HepG2 (cell line): ENCODE data around the gene LILRB4. TPM values are rescaled to one million over a fixed set of nuclear protein-coding genes. Genes with fewer than 3 reads are reported as not detected.

Experiments
- ATAC-seq: fragments of 200-7000 bp; cut with Tn5 transposase; 3 replicates; pipeline ENCODE4 v1.9.1; 2020; ENCODE audit warnings: mild to moderate bottlenecking, moderate library complexity
- BruUV-seq: library from RNA; stranded (reverse); fragments of 400-500 nt; replicated peaks from 2 replicates; lab custom pipeline; 2021; lab: Mats Ljungman, UMichigan
- CTCF ChIA-PET: fragments of 300-600 bp; formaldehyde crosslinking; extraction: SDS; loops from one replicate; lab custom pipeline; 2021; ENCODE audit warnings: low total read pairs, inconsistent platforms, low intra/inter-chr PET ratio; lab: Yijun Ruan, JAX
- POLR2A ChIA-PET: fragments of 350-600 bp; sonication (Branson Sonifier 250); formaldehyde crosslinking; loops from one replicate; lab custom pipeline; 2020; ENCODE audit warnings: antibody characterized with exemption, inconsistent platforms; lab: Yijun Ruan, JAX
- DNase-seq: peaks from one replicate; pipeline ENCODE4 v3.0.0-alpha.2; 2015; ENCODE audit warnings: low spot score
- FAIRE-seq: peaks from 3 replicates; lab custom pipeline; 2011; peaks lifted over from hg19 to GRCh38; lab: Jason Lieb, UNC
- H2AFZ ChIP-seq: one replicate; pipeline ENCODE4 v1.6.1; 2011; ENCODE audit warnings: low read length, inconsistent platforms
- H3K27ac ChIP-seq: fragments of 300-600 bp; 3 replicates; pipeline ENCODE4 v1.8.0; 2011; ENCODE audit warnings: mixed run types, mild to moderate bottlenecking, mixed read lengths, low read length, inconsistent platforms; ENCODE audit not compliant: insufficient read depth; ENCODE audit errors: extremely low read length
- H3K27me3 ChIP-seq, 2 experiments: fragments of 200-600 bp in 1 of 2; 2 replicates in 1 of 2; 3 replicates in 1 of 2; pipeline versions ENCODE4 v1.6.0 to v1.8.0; 2011; ENCODE audit warnings: low read length in 2 of 2, mild to moderate bottlenecking in 2 of 2, moderate library complexity in 2 of 2, inconsistent platforms in 1 of 2; ENCODE audit not compliant: insufficient read depth in 2 of 2, control insufficient read depth in 1 of 2
- H3K36me3 ChIP-seq, 2 experiments: fragments of 200-600 bp in 1 of 2; replicated peaks in 1 of 2; 2 replicates in 1 of 2; 3 replicates in 1 of 2; pipeline versions ENCODE4 v1.5.1 to v1.8.0; 2011; ENCODE audit warnings: low read length in 2 of 2, inconsistent platforms in 1 of 2; ENCODE audit not compliant: insufficient read depth in 2 of 2, control insufficient read depth in 1 of 2
- H3K4me1 ChIP-seq: 2 replicates; pipeline ENCODE4 v1.5.1; 2012; ENCODE audit warnings: low read length, inconsistent platforms; ENCODE audit not compliant: insufficient read depth
- H3K4me2 ChIP-seq: 2 replicates; pipeline ENCODE4 v1.6.0; 2011; ENCODE audit warnings: low read depth, low read length, inconsistent platforms
- H3K4me3 ChIP-seq, 3 experiments: fragments of 200-600 bp in 1 of 3; sonication (generic), shearing (Covaris generic) in 1 of 3; replicated peaks in 1 of 3; 2 replicates each; pipeline ENCODE4 v1.5.1; 2011 to 2016; ENCODE audit warnings: low read length in 3 of 3, inconsistent platforms in 2 of 3, low read depth in 2 of 3, mild to moderate bottlenecking in 2 of 3, control low read depth in 1 of 3, mixed read lengths in 1 of 3; ENCODE audit not compliant: insufficient read depth in 1 of 3
- H3K79me2 ChIP-seq: one replicate; pipeline ENCODE4 v1.6.1; 2011; ENCODE audit warnings: low read length, inconsistent platforms; ENCODE audit not compliant: insufficient read depth
- H3K9ac ChIP-seq: 2 replicates; pipeline ENCODE4 v1.6.0; 2011; ENCODE audit warnings: mild to moderate bottlenecking, low read depth, low read length, inconsistent platforms; ENCODE audit not compliant: insufficient read depth
- H3K9me3 ChIP-seq: 2 replicates; pipeline ENCODE4 v1.5.1; 2012; ENCODE audit warnings: mild to moderate bottlenecking, low read length
- H4K20me1 ChIP-seq: 2 replicates; pipeline ENCODE4 v1.6.0; 2011; ENCODE audit warnings: inconsistent platforms, mild to moderate bottlenecking, low read length, moderate library complexity; ENCODE audit not compliant: insufficient read depth
- ATM ChIP-seq: fragments of 450-650 bp; IDR thresholded peaks from 2 replicates; pipeline ENCODE4 v1.7.1; 2017; ENCODE audit warnings: mild to moderate bottlenecking, borderline replicate concordance
- EZH2 ChIP-seq: conservative IDR thresholded peaks from 2 replicates; pipeline ENCODE4 v1.6.1; 2012; ENCODE audit warnings: mild to moderate bottlenecking, low read depth, low read length, moderate library complexity
- KAT8 ChIP-seq: IDR thresholded peaks from 2 replicates; pipeline ENCODE4 v1.6.1; 2016; ENCODE audit warnings: missing genetic modification reagents, missing compliant biosample characterization
- POLR2AphosphoS5 ChIP-seq: IDR thresholded peaks from 2 replicates; pipeline ENCODE4 v1.6.1; 2012; ENCODE audit warnings: low read depth, low read length
- PRDM15 ChIP-seq: sonication (generic); formaldehyde crosslinking; IDR thresholded peaks from 2 replicates; pipeline ENCODE4 v1.4.0; 2020; ENCODE audit warnings: missing genetic modification reagents
- SMAD1 ChIP-seq: sonication (generic); formaldehyde crosslinking; IDR thresholded peaks from 2 replicates; pipeline ENCODE4 v1.4.0; 2020; ENCODE audit warnings: missing genetic modification reagents, low read depth, mild to moderate bottlenecking, borderline replicate concordance
- ZBTB3 ChIP-seq: sonication (generic); formaldehyde crosslinking; IDR thresholded peaks from 2 replicates; pipeline ENCODE4 v1.4.0; 2020; ENCODE audit warnings: low read depth, mild to moderate bottlenecking, moderate library complexity, missing genetic modification reagents, borderline replicate concordance
- ZBTB8A ChIP-seq: sonication (generic); formaldehyde crosslinking; IDR thresholded peaks from 2 replicates; pipeline ENCODE4 v1.4.0; 2020; ENCODE audit warnings: mild to moderate bottlenecking, low read depth, missing genetic modification reagents, borderline replicate concordance
- ZFAT ChIP-seq: sonication (generic); formaldehyde crosslinking; conservative IDR thresholded peaks from 2 replicates; pipeline ENCODE4 v1.8.1; 2023; ENCODE audit warnings: missing genetic modification reagents, inconsistent platforms
- ZKSCAN8 ChIP-seq: IDR thresholded peaks from 2 replicates; pipeline ENCODE4 v1.6.1; 2016; ENCODE audit warnings: borderline replicate concordance, missing genetic modification reagents, missing compliant biosample characterization
- ZMYM4 ChIP-seq: sonication (generic); formaldehyde crosslinking; IDR thresholded peaks from 2 replicates; pipeline ENCODE4 v1.8.1; 2023; ENCODE audit warnings: mild to moderate bottlenecking, missing genetic modification reagents
- ZNF552 ChIP-seq: sonication (generic); formaldehyde crosslinking; IDR thresholded peaks from 2 replicates; pipeline ENCODE4 v1.9.0; 2022; ENCODE audit warnings: missing genetic modification reagents, mild to moderate bottlenecking, borderline replicate concordance
- ZNF784 ChIP-seq: sonication (generic); formaldehyde crosslinking; IDR thresholded peaks from 2 replicates; pipeline ENCODE4 v1.5.1; 2020; ENCODE audit warnings: missing genetic modification reagents, mild to moderate bottlenecking, borderline replicate concordance
- WGBS: methylation state at CpG from one replicate; pipeline ENCODE4 v1.1.6; 2017; ENCODE audit warnings: low lambda C conversion rate; 5-methylcytosine and 5-hydroxymethylcytosine counted together
- in situ Hi-C: cut with HindIII; loops from 2 replicates; pipeline ENCODE4 v1.10.0; 2017; ENCODE audit warnings: low pct_unique_long_range_greater_than_20kb; ENCODE audit not compliant: extremely low pct_ligation_motif_present
- intact Hi-C: fragments of 100-400 bp; cut with micrococcal nuclease; formaldehyde crosslinking; loops from one replicate; pipeline ENCODE4 v1.10.0; 2022; ENCODE audit not compliant: unreplicated experiment
- polyA plus RNA-seq, 8 experiments: library from polyadenylated mRNA; depleted of rRNA in 3 of 8; stranded (reverse) in 7 of 8; unstranded in 1 of 8; fragments of >200 nt; fragmentation: Illumina TruSeq in 4 of 8; extraction: Trizol in 4 of 8; gene quantifications; 2 replicates each; pipeline versions ENCODE4 v1.2.1 to v1.2.3, GENCODE V29; 2011 to 2016; ENCODE audit warnings: low read depth in 4 of 8, missing spikeins in 1 of 8, mixed read lengths in 1 of 8; ENCODE audit not compliant: insufficient read depth in 1 of 8
- total RNA-seq, 5 experiments: library from RNA; depleted of rRNA; stranded (reverse); fragments of >200 nt; fragmentation: Illumina TruSeq; extraction: Trizol; gene quantifications; 2 replicates each; pipeline ENCODE4 v1.2.3, GENCODE V29; 2016; ENCODE audit warnings: low read depth in 1 of 5

The LILRB4 gene
- total and polyA plus RNA-seq, 2 of the 13 experiments (the other 11 are each of a cell fraction or from before 2014, with no cell fraction given): not detected

GRCh38 chr19:54648129-54648528 is 14.7 kb upstream of the LILRB4 start:
- Histone ChIP-seq H3K27me3 (0 out of 5 replicates have a peak, but pooled peaks cover 0 to 3% of the 10 kb centered on the region in 2 experiments), H3K4me3 (no peak overlapping the region)
- TF ChIP-seq ATM (no peak), ZKSCAN8 (no peak), POLR2AphosphoS5 (no peak), KAT8 (CRISPR knock-in tag) (no peak), PRDM15 (CRISPR knock-in tag) (no peak), ZNF784 (CRISPR knock-in tag) (no peak), SMAD1 (CRISPR knock-in tag) (no peak), ZMYM4 (no peak), ZFAT (CRISPR knock-in tag) (no peak), ZNF552 (no peak), ZBTB3 (no peak), EZH2 (no peak), ZBTB8A (CRISPR knock-in tag) (no peak)
- TF ChIP-seq, all 625 proteins: peak for 0
- no peak for ATAC-seq
- DNase-seq: no peak
- Histone ChIP-seq H2AFZ (no peak overlapping the region), H3K4me1 (no peaks in the 10 kb centered on the region), H3K36me3 (no peaks in the 10 kb centered on the region), H3K27ac (no peak overlapping the region), H3K9me3 (no peaks in the 10 kb centered on the region), H3K9ac (no peak overlapping the region), H4K20me1 (no peaks in the 10 kb centered on the region), H3K4me2 (no peak overlapping the region), H3K79me2 (no peaks in the 10 kb centered on the region)
- no TSS peak for BruUV-seq
- ChIA-PET POLR2A (no interaction called here), CTCF (no interaction called here)
- FAIRE-seq: no peak
- intact Hi-C loops (no loop called here), in situ Hi-C loops (no loop called here)
- 11% methylated on average over 3 of the region's 4 CpGs for WGBS
